Panc1 (cell line): ENCODE data around the gene PKD1L1.

Source experiments
- POLR2AphosphoS5 ChIP-seq: IDR thresholded peaks from 2 replicates; pipeline ENCODE4 v1.6.1; 2012; ENCODE audit warnings: mild to moderate bottlenecking, low read depth, low read length, moderate library complexity
- SIN3A ChIP-seq: IDR thresholded peaks from 2 replicates; pipeline ENCODE4 v1.6.1; 2012; ENCODE audit warnings: low read depth, mild to moderate bottlenecking, low read length, moderate library complexity, borderline replicate concordance; ENCODE audit not compliant: insufficient read depth
- TCF7L2 ChIP-seq: IDR thresholded peaks from 2 replicates; pipeline ENCODE4 v1.6.1; 2011; ENCODE audit warnings: mild to moderate bottlenecking, low read depth, low read length, inconsistent platforms
- TF ChIP-seq, protein P1 (sequence below): fragments of 450-650 bp; IDR thresholded peaks from 2 replicates; pipeline ENCODE4 v1.5.1; 2017; ENCODE audit warnings: mild to moderate bottlenecking
- TF ChIP-seq, protein P2 (sequence below), 2 experiments: IDR thresholded peaks; 2 replicates each; pipeline ENCODE4 v1.6.1; 2011 to 2012; ENCODE audit warnings: low read depth in 2 of 2, control low read depth in 1 of 2, low read length in 1 of 2, mild to moderate bottlenecking in 1 of 2, moderate library complexity in 1 of 2; ENCODE audit not compliant: insufficient read depth in 1 of 2

DNA sequence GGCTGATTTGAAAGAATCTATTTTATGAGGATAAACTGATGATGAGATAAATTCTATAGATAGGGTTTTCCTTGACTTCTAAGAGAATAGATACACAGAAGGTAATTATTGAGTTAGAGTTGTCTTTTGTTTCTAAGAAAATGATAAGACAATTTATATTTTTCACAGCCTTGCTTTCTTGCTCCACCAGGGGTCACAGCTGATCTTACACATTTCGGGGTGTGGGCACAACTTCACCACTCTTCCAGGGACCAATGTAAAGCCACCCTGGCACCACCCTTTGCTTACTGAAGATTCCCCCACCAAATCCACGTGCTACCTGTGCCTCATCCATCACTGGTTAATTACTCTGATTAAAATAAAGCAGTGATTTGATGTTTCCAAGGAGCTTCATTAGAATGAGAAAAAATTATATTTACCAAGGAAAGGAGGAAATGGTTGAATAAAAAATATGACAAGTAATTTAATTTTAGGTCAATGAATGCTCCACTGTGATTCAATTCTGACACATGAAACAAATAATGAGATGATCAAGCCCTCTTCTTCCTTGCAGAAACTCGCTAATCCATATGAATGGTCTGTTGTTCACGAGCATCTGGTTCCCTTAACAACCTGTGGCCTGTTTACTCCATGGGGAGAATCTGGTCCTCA is 189.1 kb downstream of the PKD1L1 start:
- TF ChIP-seq, protein P1, sequence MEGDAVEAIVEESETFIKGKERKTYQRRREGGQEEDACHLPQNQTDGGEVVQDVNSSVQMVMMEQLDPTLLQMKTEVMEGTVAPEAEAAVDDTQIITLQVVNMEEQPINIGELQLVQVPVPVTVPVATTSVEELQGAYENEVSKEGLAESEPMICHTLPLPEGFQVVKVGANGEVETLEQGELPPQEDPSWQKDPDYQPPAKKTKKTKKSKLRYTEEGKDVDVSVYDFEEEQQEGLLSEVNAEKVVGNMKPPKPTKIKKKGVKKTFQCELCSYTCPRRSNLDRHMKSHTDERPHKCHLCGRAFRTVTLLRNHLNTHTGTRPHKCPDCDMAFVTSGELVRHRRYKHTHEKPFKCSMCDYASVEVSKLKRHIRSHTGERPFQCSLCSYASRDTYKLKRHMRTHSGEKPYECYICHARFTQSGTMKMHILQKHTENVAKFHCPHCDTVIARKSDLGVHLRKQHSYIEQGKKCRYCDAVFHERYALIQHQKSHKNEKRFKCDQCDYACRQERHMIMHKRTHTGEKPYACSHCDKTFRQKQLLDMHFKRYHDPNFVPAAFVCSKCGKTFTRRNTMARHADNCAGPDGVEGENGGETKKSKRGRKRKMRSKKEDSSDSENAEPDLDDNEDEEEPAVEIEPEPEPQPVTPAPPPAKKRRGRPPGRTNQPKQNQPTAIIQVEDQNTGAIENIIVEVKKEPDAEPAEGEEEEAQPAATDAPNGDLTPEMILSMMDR, result peak; percentile 44; the same call in 1 of the 2 replicates
- TF ChIP-seq SIN3A (no peak), POLR2AphosphoS5 (no peak), TCF7L2 (no peak)
- TF ChIP-seq, protein P2, sequence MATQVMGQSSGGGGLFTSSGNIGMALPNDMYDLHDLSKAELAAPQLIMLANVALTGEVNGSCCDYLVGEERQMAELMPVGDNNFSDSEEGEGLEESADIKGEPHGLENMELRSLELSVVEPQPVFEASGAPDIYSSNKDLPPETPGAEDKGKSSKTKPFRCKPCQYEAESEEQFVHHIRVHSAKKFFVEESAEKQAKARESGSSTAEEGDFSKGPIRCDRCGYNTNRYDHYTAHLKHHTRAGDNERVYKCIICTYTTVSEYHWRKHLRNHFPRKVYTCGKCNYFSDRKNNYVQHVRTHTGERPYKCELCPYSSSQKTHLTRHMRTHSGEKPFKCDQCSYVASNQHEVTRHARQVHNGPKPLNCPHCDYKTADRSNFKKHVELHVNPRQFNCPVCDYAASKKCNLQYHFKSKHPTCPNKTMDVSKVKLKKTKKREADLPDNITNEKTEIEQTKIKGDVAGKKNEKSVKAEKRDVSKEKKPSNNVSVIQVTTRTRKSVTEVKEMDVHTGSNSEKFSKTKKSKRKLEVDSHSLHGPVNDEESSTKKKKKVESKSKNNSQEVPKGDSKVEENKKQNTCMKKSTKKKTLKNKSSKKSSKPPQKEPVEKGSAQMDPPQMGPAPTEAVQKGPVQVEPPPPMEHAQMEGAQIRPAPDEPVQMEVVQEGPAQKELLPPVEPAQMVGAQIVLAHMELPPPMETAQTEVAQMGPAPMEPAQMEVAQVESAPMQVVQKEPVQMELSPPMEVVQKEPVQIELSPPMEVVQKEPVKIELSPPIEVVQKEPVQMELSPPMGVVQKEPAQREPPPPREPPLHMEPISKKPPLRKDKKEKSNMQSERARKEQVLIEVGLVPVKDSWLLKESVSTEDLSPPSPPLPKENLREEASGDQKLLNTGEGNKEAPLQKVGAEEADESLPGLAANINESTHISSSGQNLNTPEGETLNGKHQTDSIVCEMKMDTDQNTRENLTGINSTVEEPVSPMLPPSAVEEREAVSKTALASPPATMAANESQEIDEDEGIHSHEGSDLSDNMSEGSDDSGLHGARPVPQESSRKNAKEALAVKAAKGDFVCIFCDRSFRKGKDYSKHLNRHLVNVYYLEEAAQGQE (IDR thresholded peaks at IDR 0.05; ENCODE audit: insufficient read depth in 1 of 2, low read depth in 2 of 2, low read length in 1 of 2), result no peak
